ENCODE data around the gene DTNB. TPM values are rescaled to one million over a fixed set of nuclear protein-coding genes. Genes with fewer than 3 reads are reported as not detected.

Gene DTNB
- total RNA-seq, 1 experiment from 2014 or later, result 51.9 TPM

GRCh38 chr2:25454824-25455611 lies 218.4 kb downstream of the DTNB start:
- no peaks in the 10 kb centered on the region for H3K9me2 ChIP-seq (ENCODE audit: insufficient read depth)
- TF ChIP-seq, protein P1, sequence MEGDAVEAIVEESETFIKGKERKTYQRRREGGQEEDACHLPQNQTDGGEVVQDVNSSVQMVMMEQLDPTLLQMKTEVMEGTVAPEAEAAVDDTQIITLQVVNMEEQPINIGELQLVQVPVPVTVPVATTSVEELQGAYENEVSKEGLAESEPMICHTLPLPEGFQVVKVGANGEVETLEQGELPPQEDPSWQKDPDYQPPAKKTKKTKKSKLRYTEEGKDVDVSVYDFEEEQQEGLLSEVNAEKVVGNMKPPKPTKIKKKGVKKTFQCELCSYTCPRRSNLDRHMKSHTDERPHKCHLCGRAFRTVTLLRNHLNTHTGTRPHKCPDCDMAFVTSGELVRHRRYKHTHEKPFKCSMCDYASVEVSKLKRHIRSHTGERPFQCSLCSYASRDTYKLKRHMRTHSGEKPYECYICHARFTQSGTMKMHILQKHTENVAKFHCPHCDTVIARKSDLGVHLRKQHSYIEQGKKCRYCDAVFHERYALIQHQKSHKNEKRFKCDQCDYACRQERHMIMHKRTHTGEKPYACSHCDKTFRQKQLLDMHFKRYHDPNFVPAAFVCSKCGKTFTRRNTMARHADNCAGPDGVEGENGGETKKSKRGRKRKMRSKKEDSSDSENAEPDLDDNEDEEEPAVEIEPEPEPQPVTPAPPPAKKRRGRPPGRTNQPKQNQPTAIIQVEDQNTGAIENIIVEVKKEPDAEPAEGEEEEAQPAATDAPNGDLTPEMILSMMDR (conservative IDR thresholded peaks at IDR 0.05), result no peak
- no peak for TF ChIP-seq EZH2 (IDR thresholded peaks at IDR 0.05; ENCODE audit: low read depth)
- no peaks in the 10 kb centered on the region for H3K36me3 ChIP-seq (ENCODE audit: low read depth)
- H3K9me3 ChIP-seq (ENCODE audit: insufficient read depth, low read depth), result no peaks in the 10 kb centered on the region
- ChIA-PET POLR2A (ENCODE audit: unreplicated experiment) (no interaction called here), CTCF (no interaction called here)
- H4K20me1 ChIP-seq (ENCODE audit: insufficient read depth), result no peaks in the 10 kb centered on the region
- no peak overlapping the region for H2AFZ ChIP-seq
- H3K4me3 ChIP-seq, result no peak overlapping the region
- no peak for DNase-seq
- no peaks in the 10 kb centered on the region for H3K79me2 ChIP-seq (ENCODE audit: low read depth)
- BruUV-seq (replicated peaks), result no TSS peak
- H3K4me1 ChIP-seq (replicated peaks; ENCODE audit: insufficient read depth), result no peaks in the 10 kb centered on the region
- intact Hi-C loops (cut with micrococcal nuclease; ENCODE audit: unreplicated experiment), result no loop called here
- no peaks in the 10 kb centered on the region for H3F3A ChIP-seq (ENCODE audit: insufficient read depth, low read depth)
- no peaks in the 10 kb centered on the region for H3K27me3 ChIP-seq (ENCODE audit: insufficient read depth, low read depth)
- no peak overlapping the region for H3K4me2 ChIP-seq
- H3K27ac ChIP-seq, result no peak overlapping the region

- CTCF ChIA-PET, result interaction anchor here (0.6 kb wide), 1 partner anchor 80 kb away, joined by 3 read pairs; no protein-coding TSS in a partner anchor
These were observed 220.0 kb downstream of the DTNB start for GRCh38 chr2:25453199-25453905.

DNA sequence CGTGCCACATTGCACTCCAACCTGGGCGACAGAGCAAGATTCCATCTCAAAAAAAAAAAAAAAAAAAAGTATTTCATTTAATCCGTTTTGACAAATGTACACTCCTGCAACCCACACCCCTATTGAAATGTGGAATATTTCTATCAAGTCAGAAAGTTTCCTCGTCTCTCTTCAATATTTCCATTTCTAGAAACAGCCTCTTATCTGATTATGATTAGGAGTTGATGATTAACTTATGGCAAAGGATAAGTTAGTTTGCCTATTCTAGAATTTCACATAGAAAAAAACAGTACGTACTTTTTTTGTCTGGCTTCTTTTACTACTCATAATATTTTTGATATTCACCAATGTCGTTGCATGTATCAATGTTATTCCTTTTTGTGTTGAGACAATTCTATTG lies 224.6 kb downstream of the DTNB start:
- no peak overlapping the region for H2AFZ ChIP-seq
- H4K20me1 ChIP-seq (ENCODE audit: insufficient read depth), result no peaks in the 10 kb centered on the region
- H3K4me3 ChIP-seq, result no peak overlapping the region
- no TSS peak for BruUV-seq (replicated peaks)
- H3K79me2 ChIP-seq (ENCODE audit: low read depth), result no peaks in the 10 kb centered on the region
- POLR2A ChIA-PET (ENCODE audit: unreplicated experiment), result no interaction called here
- H3K9me3 ChIP-seq (ENCODE audit: insufficient read depth, low read depth), result no peaks in the 10 kb centered on the region
- intact Hi-C loops (cut with micrococcal nuclease; ENCODE audit: unreplicated experiment), result no loop called here
- TF ChIP-seq EZH2 (IDR thresholded peaks at IDR 0.05; ENCODE audit: low read depth), result no peak
- TF ChIP-seq, protein P1 (conservative IDR thresholded peaks at IDR 0.05), result no peak
- no peaks in the 10 kb centered on the region for H3K36me3 ChIP-seq (ENCODE audit: low read depth)
- CTCF ChIA-PET, result no interaction called here
- H3K27ac ChIP-seq, result no peak overlapping the region
- H3K4me1 ChIP-seq (replicated peaks; ENCODE audit: insufficient read depth), result no peaks in the 10 kb centered on the region
- no peak overlapping the region for H3K4me2 ChIP-seq
- DNase-seq, result no peak
- H3K27me3 ChIP-seq (ENCODE audit: insufficient read depth, low read depth), result no peaks in the 10 kb centered on the region
- no peaks in the 10 kb centered on the region for H3F3A ChIP-seq (ENCODE audit: insufficient read depth, low read depth)
- no peaks in the 10 kb centered on the region for H3K9me2 ChIP-seq (ENCODE audit: insufficient read depth)

More at GRCh38 chr2:25453199-25453905, 220.0 kb downstream of the DTNB start:
- Histone ChIP-seq H3K27ac (no peak overlapping the region), H2AFZ (no peak overlapping the region), H3K9me3 (ENCODE audit: insufficient read depth, low read depth) (no peaks in the 10 kb centered on the region), H3K9me2 (ENCODE audit: insufficient read depth) (no peaks in the 10 kb centered on the region), H3F3A (ENCODE audit: insufficient read depth, low read depth) (no peaks in the 10 kb centered on the region), H4K20me1 (ENCODE audit: insufficient read depth) (no peaks in the 10 kb centered on the region), H3K4me3 (no peak overlapping the region), H3K4me1 (replicated peaks; ENCODE audit: insufficient read depth) (no peaks in the 10 kb centered on the region), H3K79me2 (ENCODE audit: low read depth) (no peaks in the 10 kb centered on the region), H3K36me3 (ENCODE audit: low read depth) (no peaks in the 10 kb centered on the region), H3K27me3 (ENCODE audit: insufficient read depth, low read depth) (no peaks in the 10 kb centered on the region), H3K4me2 (no peak overlapping the region)
- no TSS peak for BruUV-seq (replicated peaks)
- POLR2A ChIA-PET (ENCODE audit: unreplicated experiment), result no interaction called here
- intact Hi-C loops (cut with micrococcal nuclease; ENCODE audit: unreplicated experiment), result no loop called here
- DNase-seq, result no peak
- TF ChIP-seq, protein P1 (conservative IDR thresholded peaks at IDR 0.05), result no peak
- TF ChIP-seq EZH2 (IDR thresholded peaks at IDR 0.05; ENCODE audit: low read depth), result no peak

Data from PC-9 (cell line).